HUES6 (cell line): ENCODE measurements around the gene TMEM250.

Experiments
- H3K27ac ChIP-seq: 2 replicates; pipeline ENCODE4 v1.7.0; 2013; ENCODE audit warnings: low read depth, mild to moderate bottlenecking, low read length, inconsistent platforms
- H3K27me3 ChIP-seq: 2 replicates; pipeline ENCODE4 v1.6.1; 2013; ENCODE audit warnings: low read length; ENCODE audit not compliant: control insufficient read depth, insufficient read depth
- H3K36me3 ChIP-seq: 2 replicates; pipeline ENCODE4 v1.6.1; 2013; ENCODE audit warnings: low read length; ENCODE audit not compliant: control insufficient read depth, insufficient read depth
- H3K4me1 ChIP-seq: 2 replicates; pipeline ENCODE4 v1.6.1; 2013; ENCODE audit warnings: low read length; ENCODE audit not compliant: control insufficient read depth, insufficient read depth
- H3K4me3 ChIP-seq: 2 replicates; pipeline ENCODE4 v1.5.1; 2013; ENCODE audit warnings: low read depth, low read length
- H3K9ac ChIP-seq: one replicate; pipeline ENCODE4 v1.6.1; 2013; ENCODE audit warnings: mild to moderate bottlenecking, low read length
- H3K9me3 ChIP-seq: 2 replicates; pipeline ENCODE4 v1.6.1; 2013; ENCODE audit warnings: low read depth, low read length; ENCODE audit not compliant: control insufficient read depth, insufficient read depth

TMEM250 gene

DNA sequence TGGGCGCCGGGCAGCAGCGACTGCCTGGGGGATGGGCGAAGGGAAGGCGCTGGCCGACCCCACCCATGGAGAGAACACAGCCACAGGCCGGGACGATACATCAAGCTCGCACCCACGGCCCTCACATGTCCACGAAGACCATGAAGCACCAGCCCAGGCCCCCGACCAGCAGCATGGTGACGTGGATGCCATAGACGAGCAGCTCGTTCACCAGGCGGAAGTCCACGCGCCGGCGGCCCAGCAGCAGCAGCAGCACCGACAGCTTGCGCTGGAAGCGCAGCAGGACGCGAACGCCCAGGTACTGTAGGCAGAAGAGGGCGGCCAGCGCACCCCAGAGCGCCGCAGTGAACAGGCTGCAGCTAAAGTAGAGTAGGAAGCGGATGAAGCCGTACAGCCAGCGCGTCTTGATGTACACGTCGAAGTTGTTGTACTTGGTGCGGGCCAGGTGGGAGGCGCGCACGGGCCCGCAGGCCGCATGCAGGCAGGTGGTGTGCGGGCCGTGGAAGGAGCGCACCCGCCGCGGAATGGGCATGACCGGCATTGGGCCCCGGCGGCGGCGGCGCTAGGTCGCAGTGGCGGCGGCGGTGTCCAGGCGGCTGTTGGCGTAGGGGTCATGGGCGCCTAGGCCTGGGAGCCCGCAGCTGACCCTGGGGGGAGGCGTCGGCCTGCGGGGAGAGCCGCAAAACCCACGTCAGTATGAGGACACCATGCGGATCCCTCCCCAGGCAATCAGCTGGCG is 2.1 kb downstream of the TMEM250 start:
- H3K4me3 ChIP-seq = no peak overlapping the region
- H3K4me1 ChIP-seq = peaks cover 12% of the 10 kb centered on the region
- H3K27me3 ChIP-seq = no peaks in the 10 kb centered on the region
- peaks cover 13% of the 10 kb centered on the region for H3K36me3 ChIP-seq
- no peak overlapping the region for H3K9ac ChIP-seq
- no peak overlapping the region for H3K27ac ChIP-seq
- no peaks in the 10 kb centered on the region for H3K9me3 ChIP-seq

DNA sequence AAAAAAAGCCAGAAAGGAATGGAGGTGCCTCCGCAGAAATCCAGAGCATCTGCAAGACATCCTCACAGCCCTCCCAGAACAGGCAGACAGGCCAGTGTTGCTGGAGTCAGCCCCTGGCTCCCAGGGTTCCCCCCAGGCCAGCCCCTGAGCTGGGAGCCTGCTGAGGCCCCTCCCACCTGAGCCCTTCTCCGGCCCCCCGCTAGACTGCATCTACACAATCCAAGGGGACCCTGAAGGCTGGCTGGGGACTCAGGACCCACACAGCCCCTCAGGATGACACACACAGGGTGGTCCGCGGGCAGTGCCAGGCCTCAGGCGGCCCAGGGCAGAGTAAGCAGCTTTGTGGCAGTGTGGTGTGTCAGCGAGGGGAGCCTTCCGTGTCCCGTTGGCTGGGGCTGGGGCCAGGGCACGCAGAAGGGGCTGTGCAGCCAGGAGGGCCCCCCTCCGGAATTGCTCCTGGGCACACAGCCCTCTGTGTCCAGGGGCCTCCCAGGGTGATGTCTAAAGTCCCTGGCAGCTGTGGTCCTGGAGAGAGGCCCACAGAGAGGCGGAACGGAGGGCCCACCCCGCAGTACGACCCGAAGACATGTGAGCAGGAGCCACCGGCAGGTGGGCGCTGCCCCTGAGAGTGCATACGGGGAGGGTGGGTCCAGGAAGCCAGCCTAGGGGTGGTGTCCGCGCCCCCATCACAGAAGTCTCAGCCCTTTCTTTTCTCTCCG is 2.9 kb downstream of the TMEM250 start:
- Histone ChIP-seq H3K4me1 (peaks cover 18% of the 10 kb centered on the region), H3K9me3 (no peaks in the 10 kb centered on the region), H3K27ac (no peak overlapping the region), H3K27me3 (no peaks in the 10 kb centered on the region), H3K9ac (no peak overlapping the region), H3K36me3 (peaks cover 13% of the 10 kb centered on the region), H3K4me3 (no peak overlapping the region)

DNA sequence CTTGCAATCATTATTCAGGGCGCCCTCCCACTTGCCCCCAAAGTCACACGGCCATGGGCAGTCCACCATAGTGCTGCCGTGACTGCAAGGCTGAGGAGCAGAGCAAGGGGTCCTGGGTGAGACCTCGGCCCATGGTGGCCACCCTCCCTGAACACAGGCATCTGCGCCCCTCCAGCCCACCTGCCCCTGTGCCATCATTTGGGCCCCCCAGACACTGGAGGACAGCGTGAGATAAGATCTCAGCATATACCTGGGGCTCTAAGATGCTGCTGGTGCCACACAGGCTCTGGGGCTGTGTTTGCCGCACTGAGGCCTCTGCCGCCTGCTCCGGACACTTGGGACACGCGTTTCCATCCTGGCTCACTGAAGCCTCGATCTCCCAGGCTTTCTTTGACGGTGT is 3.5 kb downstream of the TMEM250 start:
- Histone ChIP-seq H3K27ac (no peak overlapping the region), H3K27me3 (no peaks in the 10 kb centered on the region), H3K4me3 (no peak overlapping the region), H3K4me1 (peaks cover 23% of the 10 kb centered on the region), H3K36me3 (peaks cover 13% of the 10 kb centered on the region), H3K9me3 (no peaks in the 10 kb centered on the region), H3K9ac (no peak overlapping the region)

DNA sequence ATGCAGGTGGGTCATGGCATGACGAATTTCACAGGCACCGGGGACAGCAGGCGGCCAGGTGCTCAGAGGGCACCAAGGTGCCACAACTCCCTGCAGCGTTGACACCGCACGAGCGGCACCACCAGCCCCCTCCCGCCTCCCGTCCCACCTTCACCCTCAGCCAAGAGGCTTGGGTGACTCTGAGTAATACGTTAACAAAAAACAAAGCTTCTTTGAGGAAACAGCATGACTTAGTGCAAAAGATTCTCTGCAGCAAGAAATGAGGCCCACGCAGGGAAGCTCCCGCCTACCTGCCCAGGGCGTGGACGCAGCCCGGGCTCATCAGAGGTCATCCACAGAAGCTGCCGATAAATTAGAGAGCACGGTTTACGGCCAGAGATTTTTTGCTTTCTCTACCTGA is 4.1 kb downstream of the TMEM250 start:
- peaks cover 13% of the 10 kb centered on the region for H3K36me3 ChIP-seq
- H3K27ac ChIP-seq = no peak overlapping the region
- H3K27me3 ChIP-seq = no peaks in the 10 kb centered on the region
- H3K4me3 ChIP-seq = no peak overlapping the region
- no peak overlapping the region for H3K9ac ChIP-seq
- peaks cover 24% of the 10 kb centered on the region for H3K4me1 ChIP-seq
- no peaks in the 10 kb centered on the region for H3K9me3 ChIP-seq

DNA sequence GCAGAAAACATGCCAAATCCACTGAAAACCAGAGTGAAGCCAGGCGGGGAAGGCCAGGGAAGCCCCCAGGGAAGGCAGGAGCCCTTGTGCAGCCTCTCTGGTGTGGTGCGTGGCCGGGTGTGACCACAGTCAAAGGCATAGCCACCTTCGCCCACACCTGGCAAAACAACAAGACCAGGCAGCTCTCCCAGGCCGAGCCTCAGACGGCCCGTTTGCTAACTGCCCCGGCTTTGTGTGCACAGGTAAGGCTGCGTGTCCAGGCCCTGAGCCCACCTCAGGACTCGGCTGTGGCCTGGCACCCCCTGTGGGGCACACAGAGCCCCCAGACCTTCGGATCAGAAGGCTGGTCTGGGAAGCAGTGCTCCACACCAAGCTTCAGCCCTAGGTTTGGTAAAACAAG is 6.1 kb downstream of the TMEM250 start:
- no peak overlapping the region for H3K4me3 ChIP-seq

DNA sequence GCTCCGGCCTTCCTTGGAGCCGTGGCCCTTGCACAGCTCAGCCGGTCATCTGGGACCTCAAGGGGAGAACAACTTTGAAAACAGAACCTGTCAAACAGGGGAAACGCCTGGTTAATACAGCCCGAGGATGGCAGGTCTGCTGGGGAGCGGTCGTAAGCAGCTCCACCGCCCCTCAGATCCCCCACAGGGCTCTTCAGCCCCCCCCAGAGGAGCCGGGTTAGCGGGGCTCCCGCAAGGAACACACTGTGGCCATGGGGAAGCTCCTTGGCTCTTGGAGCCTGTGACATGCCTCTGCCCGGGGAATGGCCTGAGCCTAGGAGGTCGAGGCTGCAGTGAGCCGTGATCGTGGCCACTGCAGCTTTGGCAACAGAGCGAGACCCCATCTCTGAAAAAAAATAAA is 6.8 kb downstream of the TMEM250 start:
- H3K36me3 ChIP-seq = peaks cover 13% of the 10 kb centered on the region
- H3K27ac ChIP-seq = no peak overlapping the region
- peak overlapping the region; percentile 7 for H3K9ac ChIP-seq
- H3K4me3 ChIP-seq = no peak overlapping the region
- H3K9me3 ChIP-seq = no peaks in the 10 kb centered on the region
- peaks cover 39% of the 10 kb centered on the region for H3K4me1 ChIP-seq
- no peaks in the 10 kb centered on the region for H3K27me3 ChIP-seq

More for the DNA sequence above, 6.1 kb downstream of the TMEM250 start:
- no peak overlapping the region for H3K9ac ChIP-seq
- H3K36me3 ChIP-seq = peaks cover 13% of the 10 kb centered on the region
- no peak overlapping the region for H3K27ac ChIP-seq
- no peaks in the 10 kb centered on the region for H3K27me3 ChIP-seq
- H3K4me1 ChIP-seq = peaks cover 39% of the 10 kb centered on the region
- H3K9me3 ChIP-seq = no peaks in the 10 kb centered on the region

DNA sequence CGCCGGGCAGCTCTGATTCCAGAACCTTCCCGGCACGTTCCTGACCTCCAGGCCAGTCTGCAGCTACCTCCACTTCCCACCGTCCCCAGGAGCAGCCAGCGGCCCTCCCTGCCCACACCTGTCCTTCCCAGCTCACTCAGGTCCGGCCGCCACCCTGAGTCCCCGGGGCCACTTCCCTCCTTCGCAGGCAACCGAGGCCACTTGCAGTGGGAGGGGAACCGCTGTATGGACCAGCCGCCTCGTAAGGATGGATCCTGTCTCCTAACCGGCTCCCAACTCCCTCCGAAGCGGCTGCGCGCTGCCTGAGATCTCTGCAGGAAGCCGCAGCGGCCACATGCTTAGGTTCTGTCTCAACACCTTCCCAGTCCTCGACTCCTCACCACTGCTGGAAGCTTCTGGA is 7.5 kb downstream of the TMEM250 start:
- Histone ChIP-seq H3K4me1 (peaks cover 44% of the 10 kb centered on the region), H3K27me3 (no peaks in the 10 kb centered on the region), H3K27ac (no peak overlapping the region), H3K9me3 (no peaks in the 10 kb centered on the region), H3K36me3 (peaks cover 9% of the 10 kb centered on the region; the same call in 1 of the 2 replicates), H3K4me3 (no peak overlapping the region), H3K9ac (peak overlapping the region; percentile 7)

DNA sequence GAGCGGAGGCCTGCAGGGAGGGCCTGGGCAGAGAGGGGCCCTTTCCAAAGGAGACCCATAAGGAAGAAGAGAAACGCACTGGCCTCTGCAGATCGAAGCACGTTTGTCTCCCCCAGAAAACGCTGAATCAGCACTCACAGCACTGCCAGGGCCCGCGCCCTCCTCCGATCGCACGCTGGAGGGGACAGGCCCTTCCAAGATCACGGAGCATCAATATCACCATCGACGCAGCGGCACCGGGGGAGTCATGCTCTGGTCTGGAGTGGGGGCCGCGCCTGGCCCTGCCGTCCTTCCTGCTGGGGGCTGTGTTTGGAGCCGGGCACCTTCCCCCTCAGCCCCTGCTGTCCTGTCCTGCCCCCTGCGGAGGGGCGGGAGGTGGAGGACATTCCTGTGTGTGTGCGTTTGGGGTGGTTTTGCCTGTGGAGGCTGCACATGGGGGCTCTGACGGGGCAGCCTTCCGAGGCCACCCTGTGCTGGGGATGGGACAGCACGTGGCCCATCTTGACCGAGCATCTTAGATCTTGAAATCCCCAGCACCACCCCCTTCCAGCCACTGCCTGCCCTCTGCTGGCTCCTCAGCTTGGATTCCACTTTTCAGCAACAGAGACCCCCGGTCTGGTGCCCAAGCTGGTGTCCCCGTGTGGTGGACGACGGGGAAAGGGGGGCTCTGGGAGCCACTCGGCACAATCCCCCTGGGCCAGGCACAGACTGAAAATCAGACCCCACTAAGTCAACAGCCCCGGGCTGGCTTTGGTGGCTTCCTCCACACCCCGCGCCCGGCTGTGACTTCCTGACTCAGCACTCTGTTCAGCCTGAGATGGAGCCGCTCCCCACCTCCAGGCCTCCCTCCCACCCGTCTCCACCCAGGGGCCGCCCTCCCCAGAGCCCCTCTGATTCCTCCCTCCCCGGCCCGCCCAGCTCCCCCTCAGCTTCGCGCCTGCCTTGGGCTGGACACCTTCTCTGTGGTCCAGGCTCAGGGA is 8.3 kb downstream of the TMEM250 start:
- Histone ChIP-seq H3K9ac (peak overlapping the region; percentile 76), H3K9me3 (no peaks in the 10 kb centered on the region), H3K36me3 (peaks cover 8% of the 10 kb centered on the region; the same call in 1 of the 2 replicates), H3K4me1 (peaks cover 50% of the 10 kb centered on the region), H3K27me3 (no peaks in the 10 kb centered on the region), H3K4me3 (peak overlapping the region; percentile 53), H3K27ac (peak overlapping the region; percentile 74; the same call in 1 of the 2 replicates)

DNA sequence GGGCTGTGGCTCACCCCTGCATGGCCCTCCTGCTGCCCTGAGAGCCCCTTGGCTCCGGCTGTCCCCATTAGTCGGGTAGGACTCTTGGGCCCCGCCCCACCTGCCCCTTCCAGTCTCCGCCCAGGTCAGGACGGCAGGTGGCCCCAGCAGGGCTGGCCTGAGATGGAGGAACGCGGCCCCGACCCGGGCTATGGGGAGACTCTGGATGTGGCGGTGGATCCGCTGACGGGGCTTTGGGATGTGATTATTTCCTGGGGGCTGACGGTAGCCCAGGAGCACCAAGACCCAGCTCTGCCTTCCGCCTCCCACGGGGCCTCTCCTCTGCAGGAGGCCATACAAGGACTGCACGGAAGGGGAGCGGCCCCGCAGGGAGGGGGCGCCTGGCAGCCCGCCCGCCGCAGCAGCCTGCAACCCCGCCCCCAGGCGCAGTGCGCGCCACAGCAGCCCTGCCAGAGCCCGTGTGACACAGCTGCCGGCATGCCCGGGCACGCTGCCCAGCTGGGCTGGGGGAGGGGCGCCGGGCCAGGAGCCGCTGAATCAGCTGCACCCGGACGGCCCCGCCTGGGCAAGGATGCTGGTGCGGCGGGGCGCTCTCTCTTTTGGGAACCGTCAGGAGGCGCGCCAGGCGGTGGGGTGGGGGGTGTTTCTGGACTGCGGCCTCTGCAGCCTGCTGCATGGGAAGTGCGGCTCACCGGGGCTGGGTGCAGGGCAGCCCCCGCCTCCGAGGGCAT is 9.2 kb downstream of the TMEM250 start:
- H3K27ac ChIP-seq = peak overlapping the region; percentile 79; the same call in 1 of the 2 replicates
- peaks cover 59% of the 10 kb centered on the region for H3K4me1 ChIP-seq
- peak overlapping the region; percentile 76 for H3K9ac ChIP-seq
- H3K27me3 ChIP-seq = no peaks in the 10 kb centered on the region
- H3K4me3 ChIP-seq = peak overlapping the region; percentile 53
- H3K9me3 ChIP-seq = no peaks in the 10 kb centered on the region
- no peaks in the 10 kb centered on the region for H3K36me3 ChIP-seq

DNA sequence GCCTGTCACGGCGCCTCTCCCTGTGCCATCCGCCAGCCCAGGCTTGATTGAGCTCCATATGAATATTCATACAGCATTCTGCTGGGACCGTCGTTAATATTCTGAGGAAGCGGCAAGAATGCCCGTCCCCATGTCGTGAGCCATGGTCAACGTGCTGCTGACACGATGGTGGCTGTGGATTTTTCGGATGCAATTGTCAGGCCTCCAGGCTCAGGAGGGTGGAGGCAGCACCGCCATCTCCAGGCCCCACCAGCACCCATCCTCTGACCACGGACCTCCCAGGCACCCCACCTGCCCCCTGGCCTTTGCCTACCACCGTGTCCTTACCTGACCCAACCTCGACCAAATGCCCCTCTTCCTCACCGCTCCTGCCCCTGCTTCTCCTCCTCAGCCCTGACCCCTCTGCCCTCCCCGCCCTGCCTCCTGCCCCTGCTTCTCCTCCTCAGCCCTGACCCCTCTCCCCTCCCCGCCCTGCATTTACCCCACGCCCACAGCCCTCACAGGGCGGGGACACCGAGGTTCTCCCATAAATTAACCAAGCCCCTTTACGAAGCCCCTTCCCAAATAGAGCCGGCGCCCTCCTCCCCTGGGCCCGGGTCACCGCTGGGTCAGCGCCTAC is 9.9 kb downstream of the TMEM250 start:
- peak overlapping the region; percentile 53 for H3K4me3 ChIP-seq
- peak overlapping the region; percentile 76 for H3K9ac ChIP-seq
- no peaks in the 10 kb centered on the region for H3K27me3 ChIP-seq
- H3K36me3 ChIP-seq = no peaks in the 10 kb centered on the region
- H3K4me1 ChIP-seq = peaks cover 65% of the 10 kb centered on the region
- no peaks in the 10 kb centered on the region for H3K9me3 ChIP-seq
- H3K27ac ChIP-seq = peak overlapping the region; percentile 79; the same call in 1 of the 2 replicates
